Skeletal muscle tissue (tissue), 4 donors: ENCODE results near the gene NRXN2. TPM values are rescaled to one million over a fixed set of nuclear protein-coding genes. Genes with fewer than 3 reads are reported as not detected.

Experiments used
- H3K27ac ChIP-seq: one replicate; pipeline ENCODE4 v1.7.0; 2013; ENCODE audit warnings: mild to moderate bottlenecking, low read depth, low read length, inconsistent platforms
- H3K27me3 ChIP-seq, 3 donors: one replicate each; pipeline ENCODE4 v1.7.0; 2013; ENCODE audit warnings: low read length in 3 of 3; ENCODE audit not compliant: control insufficient read depth in 3 of 3, insufficient read depth in 3 of 3
- H3K36me3 ChIP-seq, 3 donors: one replicate each; pipeline ENCODE4 v1.7.0; 2013; ENCODE audit warnings: low read length in 3 of 3; ENCODE audit not compliant: control insufficient read depth in 3 of 3, insufficient read depth in 3 of 3
- H3K4me1 ChIP-seq, 3 donors: one replicate each; pipeline ENCODE4 v1.7.0; 2013; ENCODE audit warnings: low read length in 3 of 3, mild to moderate bottlenecking in 3 of 3; ENCODE audit not compliant: control insufficient read depth in 3 of 3, insufficient read depth in 3 of 3
- H3K4me3 ChIP-seq, 3 donors: one replicate each; pipeline ENCODE4 v1.7.0; 2013; ENCODE audit warnings: low read length in 3 of 3
- H3K9ac ChIP-seq, 3 donors: one replicate each; pipeline ENCODE4 v1.7.0; 2013; ENCODE audit warnings: low read length in 3 of 3, mild to moderate bottlenecking in 3 of 3, moderate library complexity in 2 of 3, low read depth in 1 of 3
- H3K9me3 ChIP-seq, 3 donors: one replicate each; pipeline ENCODE4 v1.7.0; 2013; ENCODE audit warnings: low read length in 3 of 3; ENCODE audit not compliant: control insufficient read depth in 3 of 3
- total RNA-seq: library from RNA; depleted of rRNA; stranded (reverse); fragments of >200 nt; gene quantifications from one replicate; pipeline ENCODE4 v1.2.3, GENCODE V29; 2014
- donor health status: Osteomylitis.

The NRXN2 gene
- total RNA-seq, 1 donor from 2014 or later = 9.4 TPM

DNA sequence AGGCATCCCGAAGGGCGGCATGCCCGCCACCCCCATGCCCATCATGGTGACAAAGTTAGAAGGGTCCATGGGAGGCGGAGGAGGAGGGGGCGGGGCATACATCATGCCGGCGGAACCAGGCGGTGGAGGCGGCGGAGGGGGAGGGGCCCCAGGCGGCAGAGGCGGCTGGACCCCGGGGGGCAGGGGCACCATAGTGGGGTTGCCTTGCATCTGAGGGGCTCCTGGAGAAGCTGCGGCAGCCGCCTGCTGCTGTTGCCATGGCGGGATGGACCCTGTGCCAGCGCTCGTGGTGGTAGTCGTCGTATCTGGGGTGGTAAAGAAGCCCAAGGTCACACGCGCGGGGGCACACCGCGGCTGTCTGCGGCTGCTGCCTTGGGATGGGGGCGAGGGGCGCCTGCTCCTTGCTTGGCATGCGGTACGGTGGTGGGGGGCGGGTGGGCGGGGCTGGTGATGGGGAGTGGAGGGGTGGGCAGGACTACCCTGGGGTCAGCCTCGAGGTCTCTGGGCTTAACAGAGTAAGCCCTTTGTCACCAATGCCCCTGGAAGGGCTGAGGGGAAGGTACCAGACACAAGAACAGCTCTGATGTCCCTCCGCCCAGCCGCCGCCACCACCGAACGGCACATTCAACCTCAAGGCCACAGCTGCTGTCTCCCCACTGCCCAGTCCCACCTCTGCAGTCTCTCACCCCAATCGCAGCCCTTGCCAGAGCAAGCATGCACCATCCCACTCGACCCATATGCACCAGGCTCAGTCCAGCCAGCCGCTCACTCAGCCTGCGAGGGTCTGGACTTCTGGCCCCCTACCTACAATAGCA, 43.1 kb upstream of the NRXN2 start:
- H3K9me3 ChIP-seq = no peaks in the 10 kb centered on the region
- no peaks in the 10 kb centered on the region for H3K27me3 ChIP-seq
- no peak overlapping the region for H3K9ac ChIP-seq
- no peak overlapping the region for H3K27ac ChIP-seq
- peaks cover 49 to 65% (median 59%) of the 10 kb centered on the region in 3 donors for H3K4me1 ChIP-seq
- H3K36me3 ChIP-seq = peaks cover 64 to 68% (median 67%) of the 10 kb centered on the region in 3 donors
- H3K4me3 ChIP-seq = no peak overlapping the region

DNA sequence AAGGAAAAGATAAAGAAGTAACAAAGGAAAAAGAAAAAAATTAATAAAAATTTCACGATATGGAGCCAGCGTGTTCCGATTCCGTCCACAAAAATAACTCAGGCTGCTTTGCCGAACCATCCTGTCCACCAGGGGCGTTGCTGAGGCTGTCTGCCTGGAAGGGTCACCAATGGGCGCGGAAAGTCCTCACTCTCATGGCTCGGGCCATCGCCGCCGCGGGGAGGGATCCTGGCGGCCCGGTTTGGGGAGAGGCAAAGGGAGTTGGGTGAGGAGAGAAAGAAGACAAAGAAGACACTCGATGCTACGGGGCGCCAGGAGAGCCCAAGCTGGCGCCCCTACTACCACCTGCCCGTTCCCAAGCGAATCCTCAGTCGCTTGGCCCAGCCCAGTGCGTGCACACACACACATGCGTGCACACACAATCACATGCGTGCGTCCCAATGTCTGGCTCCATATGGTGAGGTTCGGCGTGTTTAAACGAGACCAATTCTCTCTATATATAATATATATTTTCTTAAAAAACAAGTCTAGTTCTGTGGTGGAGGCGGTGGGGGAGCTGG, 42.4 kb upstream of the NRXN2 start:
- Histone ChIP-seq H3K27me3 (no peaks in the 10 kb centered on the region), H3K4me3 (no peak overlapping the region), H3K4me1 (peaks cover 55 to 72% (median 66%) of the 10 kb centered on the region in 3 donors), H3K9me3 (no peaks in the 10 kb centered on the region), H3K36me3 (peaks cover 57 to 62% (median 60%) of the 10 kb centered on the region in 3 donors), H3K27ac (no peak overlapping the region), H3K9ac (peak overlapping the region in 1 of 3 donors; percentile 100)

DNA sequence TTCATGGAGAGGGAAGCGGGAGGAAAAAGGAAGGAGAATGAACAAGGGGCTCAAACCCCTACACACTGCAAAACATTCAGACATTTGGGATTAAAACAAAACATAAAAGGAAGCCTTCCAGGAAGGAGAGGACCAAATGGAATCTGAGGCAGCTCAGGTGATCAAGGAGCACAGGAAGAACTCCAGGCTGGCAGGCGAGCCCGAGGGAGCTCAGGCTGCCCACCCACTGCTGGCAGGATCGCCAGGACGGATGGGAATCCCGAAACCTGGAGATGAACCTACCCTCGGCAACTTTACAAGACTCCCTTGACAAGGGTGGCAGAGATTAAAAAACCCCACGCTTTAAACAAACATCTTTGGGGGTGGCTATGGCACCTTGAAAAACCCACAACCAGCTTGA, 41.8 kb upstream of the NRXN2 start:
- H3K4me3 ChIP-seq = peak overlapping the region in 1 of 3 donors; percentile 15
- no peaks in the 10 kb centered on the region for H3K9me3 ChIP-seq
- H3K4me1 ChIP-seq = peaks cover 60 to 78% (median 71%) of the 10 kb centered on the region in 3 donors
- peaks cover 51 to 55% (median 54%) of the 10 kb centered on the region in 3 donors for H3K36me3 ChIP-seq
- peak overlapping the region; percentile 98 for H3K27ac ChIP-seq
- no peaks in the 10 kb centered on the region for H3K27me3 ChIP-seq
- H3K9ac ChIP-seq = peak overlapping the region; percentile 57 to 100 (median 82)

DNA sequence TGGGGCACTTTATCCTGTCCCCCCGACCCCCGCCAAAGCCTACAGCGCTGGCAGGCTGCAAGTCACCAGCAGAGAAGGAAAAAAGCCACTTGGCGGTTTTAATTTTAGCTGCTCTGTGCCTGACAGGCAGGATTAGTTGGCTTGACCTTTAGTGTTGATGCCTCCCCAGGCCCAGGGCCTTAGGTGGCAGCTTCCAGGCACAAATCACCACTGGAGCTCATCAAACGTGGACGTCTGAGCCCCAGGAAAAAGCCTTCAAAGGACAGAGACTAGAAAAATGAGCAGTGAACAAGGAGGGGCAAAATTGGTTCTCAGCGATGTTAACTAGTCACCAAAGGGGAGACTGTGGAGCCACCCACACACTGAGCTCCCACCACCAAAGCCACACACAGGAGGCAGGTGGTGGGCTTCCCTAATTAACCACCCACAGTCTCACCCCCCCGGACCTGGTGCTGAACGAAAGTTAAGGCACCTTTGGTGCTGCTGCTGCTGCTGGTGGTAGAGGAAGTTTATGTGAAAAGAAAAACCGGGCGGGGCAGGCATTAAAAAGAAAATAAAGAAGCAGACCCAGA, 41.1 kb upstream of the NRXN2 start:
- Histone ChIP-seq H3K27ac (peak overlapping the region; percentile 98), H3K4me1 (peaks cover 60 to 85% (median 77%) of the 10 kb centered on the region in 3 donors), H3K36me3 (peaks cover 45 to 49% (median 49%) of the 10 kb centered on the region in 3 donors)

DNA sequence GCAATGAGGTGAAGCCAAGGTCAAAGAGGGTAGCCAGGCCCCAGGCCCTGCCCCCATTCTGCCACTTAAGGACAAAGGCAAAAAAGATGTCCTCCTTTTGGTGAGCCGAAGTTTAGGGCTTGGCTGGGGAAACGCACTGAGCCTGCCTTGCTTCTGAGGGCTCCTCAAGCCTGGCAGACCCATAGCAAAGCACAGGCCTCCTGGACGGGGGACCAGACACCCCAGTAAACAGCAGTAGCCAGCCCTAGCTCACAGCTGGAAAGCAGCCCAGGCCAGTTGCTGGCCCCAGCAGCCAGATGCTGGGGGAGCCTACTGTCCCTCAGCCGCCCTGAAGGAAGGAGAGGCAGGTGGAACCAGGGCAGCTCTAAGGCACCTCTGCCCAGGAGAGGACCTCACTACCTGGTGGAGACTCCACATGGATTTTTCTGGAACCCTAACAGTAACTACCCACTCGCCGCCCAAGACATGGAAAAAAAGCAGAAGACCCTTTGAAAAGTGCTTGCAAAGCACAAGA, 40.6 kb upstream of the NRXN2 start:
- Histone ChIP-seq H3K4me3 (peak overlapping the region; percentile 46 to 56 (median 51)), H3K4me1 (peaks cover 60 to 89% (median 80%) of the 10 kb centered on the region in 3 donors), H3K9me3 (no peaks in the 10 kb centered on the region), H3K27me3 (no peaks in the 10 kb centered on the region), H3K27ac (peak overlapping the region; percentile 98), H3K9ac (peak overlapping the region; percentile 64 to 100 (median 82)), H3K36me3 (peaks cover 42 to 46% (median 46%) of the 10 kb centered on the region in 3 donors)

More for the DNA sequence above, 41.1 kb upstream of the NRXN2 start:
- peak overlapping the region; percentile 64 to 100 (median 82) for H3K9ac ChIP-seq
- H3K9me3 ChIP-seq = no peaks in the 10 kb centered on the region
- no peaks in the 10 kb centered on the region for H3K27me3 ChIP-seq
- peak overlapping the region in 2 of 3 donors; percentile 46 to 56 for H3K4me3 ChIP-seq

DNA sequence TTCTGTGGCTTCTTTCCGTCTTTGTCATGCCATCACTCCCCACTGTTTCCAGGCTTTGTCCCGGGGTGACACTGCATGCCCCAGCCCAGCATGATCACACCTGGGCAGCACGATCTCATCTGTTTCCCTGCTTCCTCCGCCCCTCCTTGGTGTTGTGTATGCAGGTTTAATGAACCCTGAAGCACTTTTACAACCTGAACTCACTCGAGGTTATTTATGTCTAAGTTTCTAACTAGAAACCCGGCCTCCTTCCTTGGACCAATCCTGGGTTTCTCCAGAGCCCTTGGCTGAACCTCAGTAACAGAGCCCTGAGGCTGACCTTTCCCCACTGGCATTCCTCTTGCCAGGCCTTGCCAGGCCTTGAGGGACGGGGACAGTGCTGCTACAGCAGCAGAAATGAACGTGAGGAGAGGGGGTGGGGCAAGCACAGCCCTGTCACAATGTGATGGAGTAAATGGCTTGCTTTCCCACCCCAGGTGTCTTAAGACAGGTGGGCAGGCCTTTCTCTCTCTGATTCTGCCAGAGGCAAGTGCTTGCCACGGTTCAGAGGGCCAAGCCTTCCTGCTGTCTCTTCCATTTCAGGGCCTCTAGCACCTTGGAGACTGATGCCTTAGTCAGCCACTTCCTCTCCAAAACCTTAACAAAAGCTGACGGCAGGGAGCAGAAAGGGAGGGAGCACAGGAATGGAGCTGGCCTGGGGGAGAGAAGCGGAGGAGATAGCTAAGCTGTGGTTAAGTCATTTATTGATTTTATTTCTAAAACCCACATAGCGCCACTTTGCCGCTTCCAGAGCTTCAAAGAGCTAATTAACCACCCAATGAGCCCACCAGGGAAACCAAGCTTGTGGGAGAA, 39.9 kb upstream of the NRXN2 start:
- H3K9ac ChIP-seq = peak overlapping the region; percentile 64 to 100 (median 82)
- H3K36me3 ChIP-seq = peaks cover 42 to 46% (median 45%) of the 10 kb centered on the region in 3 donors
- H3K27me3 ChIP-seq = no peaks in the 10 kb centered on the region
- H3K4me3 ChIP-seq = peak overlapping the region; percentile 58 to 71 (median 61)
- no peaks in the 10 kb centered on the region for H3K9me3 ChIP-seq
- H3K27ac ChIP-seq = peak overlapping the region; percentile 98
- H3K4me1 ChIP-seq = peaks cover 61 to 89% (median 83%) of the 10 kb centered on the region in 3 donors

DNA sequence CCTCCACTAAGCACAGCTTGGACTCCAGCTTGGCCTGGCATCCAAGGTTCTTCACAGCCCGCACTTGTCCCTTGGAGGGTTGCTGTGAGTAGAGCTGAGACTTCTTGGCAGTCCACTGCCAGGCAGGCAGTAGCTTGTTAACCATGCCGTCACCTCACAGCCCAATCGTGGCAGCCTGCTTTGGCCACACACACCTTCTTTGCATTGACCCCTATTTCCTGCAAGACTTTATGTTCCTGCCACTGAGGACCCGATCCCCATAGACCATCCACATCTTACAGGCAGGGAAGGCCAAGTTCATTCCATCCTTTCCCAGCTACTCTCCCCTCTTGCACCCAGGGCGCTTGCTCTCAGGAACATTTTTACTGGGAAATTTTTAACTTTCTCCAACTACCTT, 39.3 kb upstream of the NRXN2 start:
- H3K36me3 ChIP-seq = peaks cover 42 to 46% (median 45%) of the 10 kb centered on the region in 3 donors
- H3K27me3 ChIP-seq = no peaks in the 10 kb centered on the region
- peaks cover 61 to 89% (median 83%) of the 10 kb centered on the region in 3 donors for H3K4me1 ChIP-seq
- peak overlapping the region; percentile 58 to 71 (median 61) for H3K4me3 ChIP-seq
- H3K9me3 ChIP-seq = no peaks in the 10 kb centered on the region
- H3K27ac ChIP-seq = peak overlapping the region; percentile 98
- H3K9ac ChIP-seq = peak overlapping the region; percentile 60 to 100 (median 75)

DNA sequence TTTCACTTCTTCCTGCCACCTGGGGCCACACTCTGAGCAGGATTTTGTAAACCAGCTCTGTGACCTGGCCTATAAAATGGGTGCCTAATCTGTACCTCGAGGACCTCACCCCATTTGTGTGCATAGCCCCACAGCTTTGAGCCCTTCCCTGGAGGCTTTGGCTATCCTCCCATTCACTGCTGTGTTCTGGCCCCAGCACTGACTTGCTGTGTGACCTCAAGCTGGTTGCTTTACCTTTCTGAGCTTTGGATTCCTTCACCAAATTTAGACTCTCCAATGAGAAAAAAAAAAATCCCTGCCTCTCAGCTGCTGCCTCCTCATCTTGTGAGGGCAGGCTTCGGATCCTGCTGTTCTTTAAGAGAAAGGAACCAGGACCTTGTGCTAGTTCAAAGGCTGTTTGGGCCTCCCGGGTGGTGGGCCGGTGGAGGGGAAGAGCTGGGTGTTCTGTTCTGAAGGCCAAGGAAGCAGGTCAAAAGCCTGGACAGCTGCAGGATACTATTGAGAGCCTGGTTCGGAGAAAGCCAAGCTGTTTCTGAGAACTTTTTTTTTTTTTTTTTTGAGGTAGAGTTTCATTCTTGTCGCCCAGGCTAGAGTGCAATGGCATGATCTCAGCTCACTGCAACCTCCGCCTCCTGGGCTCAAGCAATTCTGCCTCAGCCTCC, 37.9 kb upstream of the NRXN2 start:
- Histone ChIP-seq H3K27me3 (no peaks in the 10 kb centered on the region), H3K9ac (peak overlapping the region; percentile 51 to 100 (median 87)), H3K36me3 (peaks cover 38 to 44% (median 43%) of the 10 kb centered on the region in 3 donors), H3K4me1 (peaks cover 70 to 96% (median 90%) of the 10 kb centered on the region in 3 donors), H3K9me3 (no peaks in the 10 kb centered on the region), H3K27ac (peak overlapping the region; percentile 98), H3K4me3 (peak overlapping the region; percentile 61 to 95 (median 64))
